ENCODE data around the gene TENM4. TPM values are rescaled to one million over a fixed set of nuclear protein-coding genes. Genes with fewer than 3 reads are reported as not detected.
A peak's percentile ranks its signal among the peaks of the same experiment; 100 is the strongest.

The TENM4 gene
- total RNA-seq, 1 donor from 2014 or later: 43.2 TPM

- Mint-ChIP-seq H3K27ac (ENCODE audit: unreplicated experiment) (no peak overlapping the region), H3K4me1 (peaks cover 10% of the 10 kb centered on the region), H3K36me3 (ENCODE audit: low read depth) (no peaks in the 10 kb centered on the region), H3K4me3 (no peak overlapping the region), H3K9me3 (peaks cover 4% of the 10 kb centered on the region), H3K27me3 (ENCODE audit: low read depth) (no peaks in the 10 kb centered on the region)
- no peak for DNase-seq (ENCODE audit: low read depth, low spot score)
- TF ChIP-seq, protein P1, sequence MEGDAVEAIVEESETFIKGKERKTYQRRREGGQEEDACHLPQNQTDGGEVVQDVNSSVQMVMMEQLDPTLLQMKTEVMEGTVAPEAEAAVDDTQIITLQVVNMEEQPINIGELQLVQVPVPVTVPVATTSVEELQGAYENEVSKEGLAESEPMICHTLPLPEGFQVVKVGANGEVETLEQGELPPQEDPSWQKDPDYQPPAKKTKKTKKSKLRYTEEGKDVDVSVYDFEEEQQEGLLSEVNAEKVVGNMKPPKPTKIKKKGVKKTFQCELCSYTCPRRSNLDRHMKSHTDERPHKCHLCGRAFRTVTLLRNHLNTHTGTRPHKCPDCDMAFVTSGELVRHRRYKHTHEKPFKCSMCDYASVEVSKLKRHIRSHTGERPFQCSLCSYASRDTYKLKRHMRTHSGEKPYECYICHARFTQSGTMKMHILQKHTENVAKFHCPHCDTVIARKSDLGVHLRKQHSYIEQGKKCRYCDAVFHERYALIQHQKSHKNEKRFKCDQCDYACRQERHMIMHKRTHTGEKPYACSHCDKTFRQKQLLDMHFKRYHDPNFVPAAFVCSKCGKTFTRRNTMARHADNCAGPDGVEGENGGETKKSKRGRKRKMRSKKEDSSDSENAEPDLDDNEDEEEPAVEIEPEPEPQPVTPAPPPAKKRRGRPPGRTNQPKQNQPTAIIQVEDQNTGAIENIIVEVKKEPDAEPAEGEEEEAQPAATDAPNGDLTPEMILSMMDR (conservative IDR thresholded peaks at IDR 0.05): no peak
Observed at GRCh38 chr11:79262221-79262620, 178.6 kb downstream of the TENM4 start.

DNA sequence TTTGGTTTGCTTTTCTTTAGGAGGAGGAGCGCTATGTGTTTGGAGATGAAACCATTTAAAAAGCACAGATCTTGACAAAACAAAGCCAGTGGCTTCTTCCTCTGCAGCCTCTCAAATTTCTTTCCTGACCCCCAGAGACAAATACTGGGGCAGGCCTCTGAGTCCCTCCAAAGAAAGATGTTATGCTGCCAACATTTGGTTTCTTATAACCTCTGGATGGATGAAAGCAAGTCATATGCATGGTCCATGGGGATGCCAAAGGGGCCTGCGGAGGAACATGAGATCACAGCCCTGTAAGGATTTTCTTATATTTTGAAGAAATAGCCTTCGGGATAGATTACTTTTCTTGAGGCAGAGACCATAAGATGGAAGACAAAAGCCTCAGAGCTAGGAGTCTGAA, 179.1 kb downstream of the TENM4 start:
- Mint-ChIP-seq H3K27me3 (ENCODE audit: low read depth) (no peaks in the 10 kb centered on the region), H3K4me3 (no peak overlapping the region), H3K9me3 (peaks cover 4% of the 10 kb centered on the region), H3K4me1 (peaks cover 10% of the 10 kb centered on the region), H3K36me3 (ENCODE audit: low read depth) (no peaks in the 10 kb centered on the region), H3K27ac (ENCODE audit: unreplicated experiment) (no peak overlapping the region)
- TF ChIP-seq, protein P1 (conservative IDR thresholded peaks at IDR 0.05): no peak
- no peak for DNase-seq (ENCODE audit: low read depth, low spot score)

DNA sequence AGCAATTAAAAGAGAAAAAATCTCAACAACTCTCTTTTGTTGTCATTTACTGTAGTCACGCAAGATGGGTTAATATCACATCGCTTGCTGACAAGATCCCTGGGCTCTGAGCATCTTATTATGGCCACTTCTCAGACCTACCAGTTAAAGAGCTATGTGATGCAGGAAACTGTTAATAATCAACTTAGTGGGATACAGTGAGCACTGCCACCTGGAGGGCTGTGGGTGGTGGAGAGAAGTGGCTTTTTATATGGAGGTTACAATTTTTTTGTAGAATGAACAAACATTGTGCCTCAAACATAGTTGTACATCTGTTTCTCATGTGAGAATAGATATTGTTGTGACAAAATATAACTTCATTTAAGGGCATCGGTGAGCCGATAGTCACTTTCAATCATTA, 181.0 kb downstream of the TENM4 start:
- TF ChIP-seq, protein P1 (conservative IDR thresholded peaks at IDR 0.05): peak; percentile 30
- peaks cover 10% of the 10 kb centered on the region for H3K4me1 Mint-ChIP-seq
- H3K9me3 Mint-ChIP-seq: peaks cover 4% of the 10 kb centered on the region
- H3K4me3 Mint-ChIP-seq: no peak overlapping the region
- no peaks in the 10 kb centered on the region for H3K27me3 Mint-ChIP-seq (ENCODE audit: low read depth)
- no peaks in the 10 kb centered on the region for H3K36me3 Mint-ChIP-seq (ENCODE audit: low read depth)
- H3K27ac Mint-ChIP-seq (ENCODE audit: unreplicated experiment): no peak overlapping the region
- DNase-seq (ENCODE audit: low read depth, low spot score): no peak

- no peak overlapping the region for H3K4me3 Mint-ChIP-seq
- no peaks in the 10 kb centered on the region for H3K36me3 Mint-ChIP-seq (ENCODE audit: low read depth)
Observed at GRCh38 chr11:79258576-79258975, 182.3 kb downstream of the TENM4 start.

DNA sequence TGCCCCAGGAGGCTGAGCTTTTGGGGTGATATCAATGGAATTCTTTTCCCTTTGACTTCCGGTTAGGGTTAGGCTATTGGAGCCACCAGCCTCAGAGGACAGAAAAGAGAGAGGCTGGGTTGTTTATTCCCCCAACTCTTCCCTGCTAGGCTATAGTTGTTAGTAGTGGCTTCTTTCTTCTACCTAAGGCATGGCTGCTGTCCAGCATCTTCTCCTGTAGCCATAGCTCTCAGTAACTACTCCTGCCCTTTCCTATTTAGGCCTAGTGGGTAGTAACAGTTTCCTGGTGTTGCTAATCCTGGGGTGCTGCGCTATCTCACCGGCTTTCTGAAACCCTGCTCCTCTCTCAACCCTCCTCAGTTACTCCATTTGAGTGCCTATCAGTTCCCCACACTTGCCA, 184.9 kb downstream of the TENM4 start:
- TF ChIP-seq, protein P1 (conservative IDR thresholded peaks at IDR 0.05): no peak
- DNase-seq (ENCODE audit: low read depth, low spot score): no peak
- Mint-ChIP-seq H3K36me3 (ENCODE audit: low read depth) (no peaks in the 10 kb centered on the region), H3K9me3 (peaks cover 4% of the 10 kb centered on the region), H3K4me3 (no peak overlapping the region), H3K27me3 (ENCODE audit: low read depth) (no peaks in the 10 kb centered on the region), H3K4me1 (peaks cover 23% of the 10 kb centered on the region), H3K27ac (ENCODE audit: unreplicated experiment) (no peak overlapping the region)

More at GRCh38 chr11:79258576-79258975, 182.3 kb downstream of the TENM4 start:
- no peak for DNase-seq (ENCODE audit: low read depth, low spot score)
- TF ChIP-seq, protein P1 (conservative IDR thresholded peaks at IDR 0.05): no peak
- Mint-ChIP-seq H3K27me3 (ENCODE audit: low read depth) (no peaks in the 10 kb centered on the region), H3K4me1 (peaks cover 20% of the 10 kb centered on the region), H3K27ac (ENCODE audit: unreplicated experiment) (no peak overlapping the region), H3K9me3 (peaks cover 4% of the 10 kb centered on the region)

DNA sequence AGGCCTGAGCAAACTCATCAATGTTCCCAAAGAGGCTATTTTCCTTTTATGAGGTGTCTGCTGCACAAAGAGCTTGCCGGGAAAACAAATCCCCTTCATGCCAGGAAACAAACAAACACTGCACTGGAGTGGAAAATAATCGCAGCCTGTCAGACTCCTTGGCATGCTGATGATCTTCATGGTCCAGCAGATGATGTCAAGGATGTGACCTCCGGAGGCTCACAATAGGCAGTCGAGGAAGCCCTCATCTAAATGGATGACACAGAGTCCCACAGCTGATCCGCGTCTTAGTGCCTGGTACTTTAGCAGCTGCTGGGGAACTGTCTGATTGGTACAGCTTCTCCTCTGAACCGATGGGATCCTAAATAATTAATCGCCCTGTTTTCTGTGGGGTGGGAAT, 187.6 kb downstream of the TENM4 start:
- H3K4me1 Mint-ChIP-seq: peaks cover 30% of the 10 kb centered on the region
- H3K4me3 Mint-ChIP-seq: no peak overlapping the region
- peak overlapping the region; percentile 84 for H3K27ac Mint-ChIP-seq (ENCODE audit: unreplicated experiment)
- TF ChIP-seq, protein P1 (conservative IDR thresholded peaks at IDR 0.05): no peak
- H3K9me3 Mint-ChIP-seq: no peaks in the 10 kb centered on the region
- DNase-seq (ENCODE audit: low read depth, low spot score): no peak
- no peaks in the 10 kb centered on the region for H3K27me3 Mint-ChIP-seq (ENCODE audit: low read depth)
- no peaks in the 10 kb centered on the region for H3K36me3 Mint-ChIP-seq (ENCODE audit: low read depth)
